Measurements from ENCODE around the gene GNG12. TPM values are rescaled to one million over a fixed set of nuclear protein-coding genes. Genes with fewer than 3 reads are reported as not detected.

Gene GNG12
- total RNA-seq, 1 experiment from 2014 or later, result 23.7 TPM

- Mint-ChIP-seq H3K27me3 (ENCODE audit: low read depth) (no peaks in the 10 kb centered on the region; the same call in 1 of the 2 replicates), H3K4me3 (peak overlapping the region; percentile 15), H3K36me3 (no peaks in the 10 kb centered on the region), H3K27ac (peak overlapping the region; percentile 39), H3K9me3 (0 out of 2 replicates have a peak, but pooled peaks cover 6% of the 10 kb centered on the region), H3K4me1 (peaks cover 88% of the 10 kb centered on the region)
- CTCF ChIA-PET, result interaction anchor here (0.9 to 1.0 kb wide), 2 partner anchors 10 to 14 kb away, joined by 3 to 4 read pairs; no protein-coding TSS in a partner anchor
- POLR2A ChIA-PET, result no interaction called here
- no peak for ATAC-seq
- no peak for DNase-seq (ENCODE audit: low spot score)
- TF ChIP-seq CDX4 (CRISPR knock-in tag; IDR thresholded peaks at IDR 0.05; ENCODE audit: borderline replicate concordance), result no peak
- no peak for TF ChIP-seq TP53 (CRISPR knock-in tag; IDR thresholded peaks at IDR 0.05)
- no peak for TF ChIP-seq IRF2 (CRISPR knock-in tag; IDR thresholded peaks at IDR 0.05; ENCODE audit: borderline replicate concordance, low read depth)
- no peak for TF ChIP-seq RELA (CRISPR knock-in tag; IDR thresholded peaks at IDR 0.05; ENCODE audit: borderline replicate concordance)
- TF ChIP-seq PREB (CRISPR knock-in tag; IDR thresholded peaks at IDR 0.05; ENCODE audit: borderline replicate concordance), result no peak
- TF ChIP-seq ZNF121 (CRISPR knock-in tag; IDR thresholded peaks at IDR 0.05), result no peak
- no peak for TF ChIP-seq ZNF512 (CRISPR knock-in tag; IDR thresholded peaks at IDR 0.05; ENCODE audit: borderline replicate concordance)
- no peak for TF ChIP-seq ATF2 (CRISPR knock-in tag; IDR thresholded peaks at IDR 0.05; ENCODE audit: borderline replicate concordance, low read depth)
- no peak for TF ChIP-seq ZNF281 (CRISPR knock-in tag; IDR thresholded peaks at IDR 0.05)
- no peak for TF ChIP-seq MXD4 (CRISPR knock-in tag; IDR thresholded peaks at IDR 0.05; ENCODE audit: borderline replicate concordance)
- no peak for TF ChIP-seq KAT7 (CRISPR knock-in tag; IDR thresholded peaks at IDR 0.05; ENCODE audit: borderline replicate concordance)
- no peak for TF ChIP-seq FOXK1 (CRISPR knock-in tag; IDR thresholded peaks at IDR 0.05)
- no peak for TF ChIP-seq RORB (CRISPR knock-in tag; IDR thresholded peaks at IDR 0.05)
- TF ChIP-seq ZNF138 (CRISPR knock-in tag; conservative IDR thresholded peaks at IDR 0.05), result no peak
- no peak for TF ChIP-seq MAX (CRISPR knock-in tag; IDR thresholded peaks at IDR 0.05)
Observed at GRCh38 chr1:67839826-67840225, 6.6 kb upstream of the GNG12 start.

- H3K4me3 Mint-ChIP-seq, result no peak overlapping the region
- peaks cover 89% of the 10 kb centered on the region for H3K4me1 Mint-ChIP-seq
- no peak overlapping the region for H3K27ac Mint-ChIP-seq
- H3K27me3 Mint-ChIP-seq (ENCODE audit: low read depth), result peaks cover 13% of the 10 kb centered on the region
- ChIA-PET POLR2A (no interaction called here), CTCF (interaction anchor here (0.6 to 2.1 kb wide), 5 partner anchors 12 to 276 kb away, joined by 3 to 8 read pairs (median 5); no protein-coding TSS in a partner anchor)
- DNase-seq (ENCODE audit: low spot score) (no peak), ATAC-seq (no peak; the same call in none of the 2 replicates)
- H3K9me3 Mint-ChIP-seq, result 0 out of 2 replicates have a peak, but pooled peaks cover 6% of the 10 kb centered on the region
- no peaks in the 10 kb centered on the region for H3K36me3 Mint-ChIP-seq
- no peak for TF ChIP-seq ZNF219 (CRISPR knock-in tag; IDR thresholded peaks at IDR 0.05; ENCODE audit: borderline replicate concordance)
- no peak for TF ChIP-seq ATF2 (CRISPR knock-in tag; IDR thresholded peaks at IDR 0.05; ENCODE audit: borderline replicate concordance, low read depth)
- TF ChIP-seq SP1 (CRISPR knock-in tag; conservative IDR thresholded peaks at IDR 0.05), result no peak
- no peak for TF ChIP-seq RORB (CRISPR knock-in tag; IDR thresholded peaks at IDR 0.05)
- no peak for TF ChIP-seq ERG (CRISPR knock-in tag; IDR thresholded peaks at IDR 0.05)
Observed at GRCh38 chr1:67838180-67838910, 5.1 kb upstream of the GNG12 start.
